GM13977 (cell line): ENCODE results near the gene FIG4.

Source experiments
- DNase-seq: peaks from one replicate; pipeline ENCODE4 v3.0.0; 2012; ENCODE audit warnings: low spot score
- in situ Hi-C: fragments of 300-500 bp; cut with MboI; formaldehyde crosslinking; loops from one replicate; pipeline ENCODE4 v1.12.0; 2022; ENCODE audit warnings: low sequenced_read_pairs, low pct_unique_long_range_greater_than_20kb, mixed read lengths, inconsistent platforms; ENCODE audit not compliant: unreplicated experiment
- TF ChIP-seq, protein P1 (sequence below): IDR thresholded peaks from 2 replicates; pipeline ENCODE4 v1.5.1; 2012; ENCODE audit warnings: mild to moderate bottlenecking, control low read depth; ENCODE audit not compliant: insufficient read depth; ENCODE audit errors: extremely low read depth, missing control alignments

Gene FIG4

DNA sequence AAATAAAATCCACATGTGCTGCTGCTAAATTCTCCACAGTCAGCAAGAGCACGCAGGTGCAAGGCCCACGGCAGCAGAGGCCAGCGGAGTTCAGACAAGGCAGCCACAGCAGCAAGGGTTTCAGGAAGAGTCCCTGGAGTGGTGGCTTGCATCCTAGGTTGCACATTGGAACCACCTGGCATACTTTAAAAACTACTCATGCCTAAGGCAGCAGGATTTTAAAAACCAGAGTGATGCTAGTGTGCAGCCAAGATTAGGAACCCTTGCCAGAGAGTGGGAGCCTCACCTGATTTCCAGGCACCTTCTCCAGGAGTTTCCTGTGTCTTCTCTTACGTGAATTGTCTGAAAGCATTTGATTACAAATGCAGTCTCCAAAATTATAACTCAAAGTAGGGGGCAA lies 183.0 kb downstream of the FIG4 start:
- no peak for DNase-seq
- in situ Hi-C loops, result no loop called here
- TF ChIP-seq, protein P1, sequence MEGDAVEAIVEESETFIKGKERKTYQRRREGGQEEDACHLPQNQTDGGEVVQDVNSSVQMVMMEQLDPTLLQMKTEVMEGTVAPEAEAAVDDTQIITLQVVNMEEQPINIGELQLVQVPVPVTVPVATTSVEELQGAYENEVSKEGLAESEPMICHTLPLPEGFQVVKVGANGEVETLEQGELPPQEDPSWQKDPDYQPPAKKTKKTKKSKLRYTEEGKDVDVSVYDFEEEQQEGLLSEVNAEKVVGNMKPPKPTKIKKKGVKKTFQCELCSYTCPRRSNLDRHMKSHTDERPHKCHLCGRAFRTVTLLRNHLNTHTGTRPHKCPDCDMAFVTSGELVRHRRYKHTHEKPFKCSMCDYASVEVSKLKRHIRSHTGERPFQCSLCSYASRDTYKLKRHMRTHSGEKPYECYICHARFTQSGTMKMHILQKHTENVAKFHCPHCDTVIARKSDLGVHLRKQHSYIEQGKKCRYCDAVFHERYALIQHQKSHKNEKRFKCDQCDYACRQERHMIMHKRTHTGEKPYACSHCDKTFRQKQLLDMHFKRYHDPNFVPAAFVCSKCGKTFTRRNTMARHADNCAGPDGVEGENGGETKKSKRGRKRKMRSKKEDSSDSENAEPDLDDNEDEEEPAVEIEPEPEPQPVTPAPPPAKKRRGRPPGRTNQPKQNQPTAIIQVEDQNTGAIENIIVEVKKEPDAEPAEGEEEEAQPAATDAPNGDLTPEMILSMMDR, result no peak

DNA sequence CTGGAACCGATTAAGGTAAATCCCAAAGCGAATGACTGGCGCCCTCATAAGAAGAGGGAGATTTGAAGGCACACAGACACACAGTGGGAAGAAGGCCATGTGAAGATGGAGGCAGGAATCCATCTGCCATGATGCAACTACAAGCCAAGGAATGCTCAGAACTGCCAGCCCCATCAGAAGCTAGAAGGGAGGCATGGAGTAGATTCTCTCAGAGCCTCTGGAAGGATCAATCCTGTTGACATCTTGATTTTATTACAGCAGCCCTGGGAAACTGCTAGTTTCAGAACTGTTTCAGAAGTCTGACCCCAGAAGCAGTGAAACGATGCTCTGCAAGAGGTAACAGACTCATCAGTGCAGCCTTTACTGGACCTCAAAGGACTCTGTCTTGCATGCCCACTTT lies 183.5 kb downstream of the FIG4 start:
- TF ChIP-seq, protein P1, result no peak
- no peak for DNase-seq
- in situ Hi-C loops, result no loop called here
